ENCODE data around the gene BCR.

Gene BCR

DNA sequence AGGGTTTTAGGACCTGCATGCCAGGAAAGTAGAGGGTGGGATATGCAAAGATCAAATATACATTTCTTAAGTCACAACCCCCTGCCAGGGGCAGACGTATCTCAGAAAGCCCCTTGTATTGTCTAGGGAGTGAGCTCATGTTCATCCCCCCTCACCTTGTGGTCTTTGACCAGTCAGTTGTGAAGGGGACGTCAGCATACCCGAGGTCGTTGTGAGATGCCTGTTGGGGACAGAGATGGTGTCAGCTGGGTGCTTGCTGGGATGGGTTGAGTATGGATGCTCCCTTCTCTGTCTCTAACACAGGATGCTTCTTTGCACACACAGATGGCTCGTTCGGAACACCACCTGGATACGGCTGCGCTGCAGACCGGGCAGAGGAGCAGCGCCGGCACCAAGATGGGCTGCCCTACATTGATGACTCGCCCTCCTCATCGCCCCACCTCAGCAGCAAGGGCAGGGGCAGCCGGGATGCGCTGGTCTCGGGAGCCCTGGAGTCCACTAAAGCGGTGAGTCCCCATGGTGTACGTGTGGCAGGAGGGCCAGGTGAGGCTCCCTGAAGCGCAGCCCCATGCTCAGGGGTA, 73.3 kb downstream of the BCR start:
- DNase-seq (ENCODE audit: low spot score) = no peak
- in situ Hi-C loops (cut with MboI; ENCODE audit: low pct_unique_long_range_greater_than_20kb, low sequenced_read_pairs, unreplicated experiment) = no loop called here
- TF ChIP-seq CTCF (IDR thresholded peaks at IDR 0.05; ENCODE audit: extremely low read depth, insufficient read depth, missing control alignments) = no peak

DNA sequence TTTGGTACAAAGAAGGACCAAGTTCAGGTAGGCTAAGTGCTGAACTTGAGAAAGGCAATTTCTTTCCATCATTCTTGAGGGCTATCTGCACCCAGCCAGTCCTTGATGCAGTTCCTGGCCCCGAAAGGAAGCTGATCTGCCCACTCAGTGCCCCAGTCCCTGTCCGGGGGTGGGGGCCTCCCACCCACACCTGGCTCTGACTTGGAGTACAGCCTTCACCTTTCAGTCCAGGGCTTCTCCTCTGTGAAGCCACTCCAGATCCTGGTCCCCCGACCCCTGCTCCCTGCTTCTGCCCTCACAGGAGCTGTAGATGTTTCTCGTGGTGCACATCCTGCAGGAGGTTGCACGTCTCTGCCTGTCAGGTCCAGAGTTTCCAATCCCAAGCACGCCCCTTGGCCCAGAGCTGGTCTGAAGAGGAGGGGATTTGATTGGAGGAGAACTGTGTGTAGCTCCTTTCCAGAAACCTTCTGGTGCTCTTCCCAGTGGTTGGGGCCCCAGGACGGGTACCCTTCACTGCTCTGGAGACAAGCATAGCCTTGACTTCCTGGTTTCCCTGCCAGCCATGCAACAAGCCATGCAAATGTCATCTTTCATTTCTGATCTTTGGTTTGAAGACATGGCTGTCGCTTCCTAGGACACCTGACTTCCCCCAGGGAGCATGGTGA, 75.3 kb downstream of the BCR start:
- TF ChIP-seq CTCF (IDR thresholded peaks at IDR 0.05; ENCODE audit: extremely low read depth, insufficient read depth, missing control alignments) = no peak

DNA sequence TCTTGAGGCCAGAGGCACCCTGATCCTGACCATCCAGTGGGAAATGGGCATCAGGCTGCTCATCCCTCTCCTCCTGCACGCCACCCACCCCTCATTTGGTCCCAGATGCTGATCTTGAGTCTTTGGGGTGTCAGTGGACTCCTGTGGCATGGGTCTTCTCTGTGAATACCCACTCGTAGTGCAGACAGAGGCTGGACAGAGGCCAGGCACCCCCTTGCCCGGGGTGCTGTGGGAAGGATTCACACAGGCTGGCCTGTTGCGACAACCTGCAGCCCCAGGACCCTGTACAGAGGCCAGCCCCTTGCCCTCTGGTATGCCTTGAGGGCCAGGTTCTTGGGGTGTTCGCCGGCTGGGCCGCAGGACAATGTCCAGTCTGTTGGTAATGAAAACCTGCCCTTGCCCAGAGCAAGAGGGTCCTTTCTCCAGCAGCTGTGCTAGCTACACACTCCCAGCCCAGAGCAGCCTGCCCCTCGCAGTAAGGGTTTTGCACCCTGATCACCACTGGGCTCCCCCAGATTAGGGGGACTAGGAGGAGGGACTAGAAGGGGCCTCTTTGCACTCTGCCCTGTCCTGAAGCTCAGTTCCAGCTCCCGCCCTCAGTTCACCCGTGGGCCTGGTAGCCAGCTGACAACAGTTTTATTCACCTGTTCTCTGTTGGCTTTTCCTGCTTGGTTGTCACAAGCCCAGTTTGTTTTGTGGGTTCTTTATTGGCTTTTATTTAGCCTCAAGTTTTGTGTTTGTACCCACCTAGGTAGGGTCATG, 76.0 kb downstream of the BCR start:
- in situ Hi-C loops (cut with MboI; ENCODE audit: low pct_unique_long_range_greater_than_20kb, low sequenced_read_pairs, unreplicated experiment) = no loop called here
- DNase-seq (ENCODE audit: low spot score) = no peak

More for the DNA sequence above, 75.3 kb downstream of the BCR start:
- in situ Hi-C loops (cut with MboI; ENCODE audit: low pct_unique_long_range_greater_than_20kb, low sequenced_read_pairs, unreplicated experiment) = no loop called here
- no peak for DNase-seq (ENCODE audit: low spot score)

DNA sequence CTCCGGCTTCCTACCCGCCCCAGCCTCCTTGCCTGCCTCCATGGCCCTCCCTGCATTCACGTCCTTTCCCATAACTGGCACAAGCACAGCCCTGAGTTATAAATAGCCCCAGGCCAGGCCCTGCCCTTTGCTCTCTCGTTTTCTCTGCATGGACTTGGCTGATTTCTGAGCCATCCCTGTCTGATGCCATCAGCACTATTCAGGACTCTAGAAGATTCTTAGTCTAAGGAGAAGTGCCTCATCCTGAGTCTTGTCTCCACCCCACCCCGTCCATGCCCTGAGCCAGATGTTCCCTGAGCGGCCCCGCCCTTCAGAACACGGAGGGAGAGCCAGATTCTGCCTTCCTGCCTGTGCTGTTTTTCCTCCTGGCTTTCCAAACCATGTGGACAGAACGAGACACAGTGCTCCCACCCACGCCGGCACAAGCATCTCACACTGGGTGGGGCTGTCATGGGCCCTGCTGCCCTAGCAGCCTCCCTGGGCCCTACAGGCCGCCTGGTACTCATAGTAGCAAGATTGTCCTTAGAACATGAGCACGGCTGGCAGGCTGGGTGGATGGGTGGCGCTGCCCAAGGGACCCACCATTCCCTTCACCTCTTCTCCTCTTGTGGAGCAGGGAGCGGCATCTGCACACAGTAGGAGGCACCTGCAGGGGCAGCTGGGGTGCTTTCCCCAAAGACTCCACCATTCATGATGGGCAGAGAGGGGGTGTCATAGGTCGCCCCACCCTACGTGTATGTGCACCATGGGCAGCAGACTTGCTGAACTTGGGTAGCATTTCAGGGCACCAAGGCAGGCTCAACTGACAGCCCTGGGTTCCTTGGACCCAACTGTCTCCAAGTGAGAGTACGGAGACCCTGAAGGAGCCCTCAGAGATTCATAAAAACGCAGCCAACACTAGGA, 76.9 kb downstream of the BCR start:
- no peak for DNase-seq (ENCODE audit: low spot score)
- in situ Hi-C loops (cut with MboI; ENCODE audit: low pct_unique_long_range_greater_than_20kb, low sequenced_read_pairs, unreplicated experiment) = no loop called here
- no peak for TF ChIP-seq CTCF (IDR thresholded peaks at IDR 0.05; ENCODE audit: extremely low read depth, insufficient read depth, missing control alignments)

More for the DNA sequence above, 76.0 kb downstream of the BCR start:
- TF ChIP-seq CTCF (IDR thresholded peaks at IDR 0.05; ENCODE audit: extremely low read depth, insufficient read depth, missing control alignments) = no peak

- in situ Hi-C loops (cut with MboI; ENCODE audit: low pct_unique_long_range_greater_than_20kb, low sequenced_read_pairs, unreplicated experiment) = no loop called here
- no peak for DNase-seq (ENCODE audit: low spot score)
- TF ChIP-seq CTCF (IDR thresholded peaks at IDR 0.05; ENCODE audit: extremely low read depth, insufficient read depth, missing control alignments) = no peak
Observed at GRCh38 chr22:23257889-23258825, 77.8 kb downstream of the BCR start.

All from GM13977 (cell line).